ENCODE data around the gene SLC18B1.

Gene SLC18B1

GRCh38 chr6:132797951-132798868 lies at the start of gene SLC18B1:
SLC18B1 (minus strand) TSS chr6:132798637; CDS start chr6:132798456, 181 bp downstream.
- DNase-seq (ENCODE audit: low read depth), result no peak
- H3K4me3 ChIP-seq (ENCODE audit: low read length), result peak within 1 kb of the TSS; percentile 77
- TF ChIP-seq CTCF (conservative IDR thresholded peaks at IDR 0.05; ENCODE audit: low read depth, low read length), result no peak

DNA sequence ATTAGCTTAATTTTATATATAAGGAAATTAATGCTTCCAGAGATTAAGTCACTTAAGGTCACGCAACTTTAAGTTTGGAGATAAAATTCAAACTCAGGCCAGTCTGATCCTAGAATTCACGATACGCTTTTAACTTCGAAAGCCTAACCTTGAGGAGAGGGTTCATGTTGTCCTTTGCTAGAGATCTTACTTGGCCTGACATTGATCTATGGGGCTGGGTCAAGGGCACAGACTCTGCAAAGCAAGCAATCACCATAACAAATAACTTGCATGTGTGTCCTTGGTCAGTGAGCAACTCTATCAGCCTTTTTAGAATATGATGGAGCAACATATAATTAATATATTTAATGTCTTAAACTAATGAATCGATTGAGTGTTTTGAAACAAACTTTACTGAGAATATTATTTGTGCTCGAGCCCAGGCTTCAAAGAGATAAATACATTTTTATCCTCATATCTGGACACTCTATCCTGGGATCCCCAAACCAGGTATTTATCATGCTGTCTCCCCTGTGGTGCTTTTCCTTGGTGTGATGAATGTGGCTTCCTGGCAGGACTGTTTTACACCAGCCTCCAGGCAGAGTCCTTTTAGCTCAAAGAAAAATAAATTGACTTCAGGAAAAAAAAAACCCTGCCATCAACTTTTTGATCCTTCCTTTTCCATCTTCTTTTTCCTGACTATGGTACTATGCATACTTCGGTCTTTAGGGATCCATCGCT lies 45.0 kb upstream of the SLC18B1 start:
- TF ChIP-seq CTCF (conservative IDR thresholded peaks at IDR 0.05; ENCODE audit: low read depth, low read length), result no peak
- no peak for DNase-seq (ENCODE audit: low read depth)
- no peak overlapping the region for H3K4me3 ChIP-seq (ENCODE audit: low read length)

DNA sequence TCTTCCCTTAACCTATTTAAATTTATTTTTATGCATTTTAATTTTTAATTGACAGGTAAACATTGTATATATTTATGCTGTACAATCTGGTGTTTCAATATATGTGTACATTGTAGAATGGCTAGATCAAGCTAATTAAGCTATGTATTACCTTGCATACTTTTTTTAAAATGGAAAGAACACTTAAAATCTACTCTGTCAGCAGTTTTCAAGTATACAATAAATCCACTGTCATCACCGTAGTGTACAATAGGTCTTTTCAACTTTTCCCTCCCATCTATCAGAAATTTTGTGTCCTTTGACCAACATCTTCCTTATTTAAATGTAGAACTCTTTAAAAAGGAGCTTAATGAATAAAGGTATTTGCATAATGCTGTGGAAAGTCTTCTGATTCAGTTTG lies 43.5 kb upstream of the SLC18B1 start:
- DNase-seq (ENCODE audit: low read depth), result no peak
- H3K4me3 ChIP-seq (ENCODE audit: low read length), result no peak overlapping the region
- TF ChIP-seq CTCF (conservative IDR thresholded peaks at IDR 0.05; ENCODE audit: low read depth, low read length), result no peak

DNA sequence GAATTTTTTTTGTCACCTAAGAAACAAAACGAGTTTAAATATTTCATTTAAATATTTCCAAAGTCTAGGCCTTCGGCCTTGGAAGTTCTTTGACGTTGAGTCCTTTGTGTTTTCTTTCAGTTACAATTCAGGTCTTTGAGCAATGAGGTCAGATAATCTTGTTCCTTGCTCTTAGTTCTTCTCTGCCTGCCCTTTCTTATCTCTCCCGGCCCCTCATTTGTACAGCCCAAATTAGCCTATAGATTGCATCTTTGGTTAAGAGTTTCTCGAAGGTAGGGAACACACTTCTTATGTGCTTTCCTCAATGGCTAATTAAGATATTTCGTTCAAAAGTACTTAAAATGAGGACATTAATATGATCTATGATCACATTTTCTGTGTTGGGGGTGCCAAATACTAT lies 34.5 kb upstream of the SLC18B1 start:
- TF ChIP-seq CTCF (conservative IDR thresholded peaks at IDR 0.05; ENCODE audit: low read depth, low read length), result no peak
- DNase-seq (ENCODE audit: low read depth), result no peak
- no peak overlapping the region for H3K4me3 ChIP-seq (ENCODE audit: low read length)

GRCh38 chr6:132830334-132830751 lies 31.9 kb upstream of the SLC18B1 start:
- no peak overlapping the region for H3K4me3 ChIP-seq (ENCODE audit: low read length)
- no peak for DNase-seq (ENCODE audit: low read depth)
- peak; percentile 66 for TF ChIP-seq CTCF (conservative IDR thresholded peaks at IDR 0.05; ENCODE audit: low read depth, low read length)

- TF ChIP-seq CTCF (conservative IDR thresholded peaks at IDR 0.05; ENCODE audit: low read depth, low read length), result no peak
- no peak overlapping the region for H3K4me3 ChIP-seq (ENCODE audit: low read length)
- DNase-seq (ENCODE audit: low read depth), result no peak
Observed at GRCh38 chr6:132820629-132821381, 22.4 kb upstream of the SLC18B1 start.

Measured in retinal pigment epithelial cell (primary cell).